ENCODE measurements around the gene TM4SF1. TPM values are rescaled to one million over a fixed set of nuclear protein-coding genes. Genes with fewer than 3 reads are reported as not detected.

The TM4SF1 gene
- total and polyA plus RNA-seq, 9 of the 15 experiments (the other 6 are each of a cell fraction or from before 2014, with no cell fraction given), result 0.06 to 0.44 (median 0.08) TPM; not detected in 4

- TF ChIP-seq CHD1 (IDR thresholded peaks at IDR 0.05; ENCODE audit: low read length), result no peak
Observed at GRCh38 chr3:149403443-149403842, 26.0 kb upstream of the TM4SF1 start (continued).

GRCh38 chr3:149402481-149402880, 25.0 kb upstream of the TM4SF1 start:
- DNase-seq (ENCODE audit: extremely low read depth in 1 of 4, low spot score in 3 of 4), result no peak
- Histone ChIP-seq H3K4me1 (replicated peaks in 1 of 2; ENCODE audit: control insufficient read depth in 2 of 2, insufficient read depth in 2 of 2, low read length in 2 of 2) (no peaks in the 10 kb centered on the region), H3K9me3 (replicated peaks; ENCODE audit: control insufficient read depth, insufficient read depth, low read depth, low read length) (no peaks in the 10 kb centered on the region), H3K36me3 (ENCODE audit: control insufficient read depth, insufficient read depth, low read length) (no peaks in the 10 kb centered on the region), H3K4me2 (ENCODE audit: insufficient read depth, low read length) (no peak overlapping the region), H3K4me3 (no peak overlapping the region), H3K9me1 (ENCODE audit: control insufficient read depth, insufficient read depth, low read length) (no peaks in the 10 kb centered on the region), H3K27ac (ENCODE audit: extremely low read depth, low read depth, low read length) (no peak overlapping the region), H2AFZ (ENCODE audit: low read depth, low read length) (no peak overlapping the region), H3K9ac (ENCODE audit: insufficient read depth in 1 of 2, low read depth in 2 of 2, low read length in 2 of 2) (no peak overlapping the region), H4K20me1 (replicated peaks; ENCODE audit: control insufficient read depth, insufficient read depth, low read length) (no peaks in the 10 kb centered on the region), H3K27me3 (ENCODE audit: control insufficient read depth in 2 of 2, insufficient read depth in 2 of 2, low read length in 2 of 2) (no peaks in the 10 kb centered on the region), H3K79me2 (ENCODE audit: control insufficient read depth, insufficient read depth, low read length) (no peaks in the 10 kb centered on the region)
- FAIRE-seq, result no peak
- BruUV-seq (replicated peaks), result no TSS peak
- 2% methylated on average over 3 of the region's 3 CpGs for WGBS (ENCODE audit: insufficient coverage, low coverage, missing lambda C conversion rate)
- POLR2A ChIA-PET, result no interaction called here
- TF ChIP-seq ZNF583 (CRISPR knock-in tag; IDR thresholded peaks at IDR 0.05), result no peak
- TF ChIP-seq XRCC5 (IDR thresholded peaks at IDR 0.05; ENCODE audit: low read depth, low read length), result no peak
- no peak for TF ChIP-seq SRSF7 (optimal IDR thresholded peaks at IDR 0.05; ENCODE audit: low read depth, low read length)
- TF ChIP-seq CREBBP (IDR thresholded peaks at IDR 0.05; ENCODE audit: low read depth, low read length), result no peak
- intact Hi-C loops (cut with micrococcal nuclease), result no loop called here
- no peak for ATAC-seq
- CTCF ChIA-PET (ENCODE audit: low intra/inter-chr PET ratio), result no interaction called here
- in situ Hi-C loops (cut with MboI), result loop anchor here (10.0 kb wide), 1 partner anchor 1348 kb away; no protein-coding TSS in a partner anchor

- no peaks in the 10 kb centered on the region for H3K4me1 ChIP-seq (replicated peaks in 1 of 2; ENCODE audit: control insufficient read depth in 2 of 2, insufficient read depth in 2 of 2, low read length in 2 of 2)
- no peak overlapping the region for H3K4me2 ChIP-seq (ENCODE audit: insufficient read depth, low read length)
- WGBS (ENCODE audit: insufficient coverage, low coverage, missing lambda C conversion rate), result 0% methylated on average over 2 of the region's 2 CpGs
- ChIA-PET CTCF (ENCODE audit: low intra/inter-chr PET ratio) (no interaction called here), POLR2A (no interaction called here)
- DNase-seq (ENCODE audit: extremely low read depth in 1 of 4, low spot score in 3 of 4) (no peak), ATAC-seq (no peak), FAIRE-seq (no peak)
- H3K9me1 ChIP-seq (ENCODE audit: control insufficient read depth, insufficient read depth, low read length), result no peaks in the 10 kb centered on the region
- BruUV-seq (replicated peaks), result no TSS peak
- no peaks in the 10 kb centered on the region for H4K20me1 ChIP-seq (replicated peaks; ENCODE audit: control insufficient read depth, insufficient read depth, low read length)
- no peaks in the 10 kb centered on the region for H3K79me2 ChIP-seq (ENCODE audit: control insufficient read depth, insufficient read depth, low read length)
- no peak overlapping the region for H3K9ac ChIP-seq (ENCODE audit: insufficient read depth in 1 of 2, low read depth in 2 of 2, low read length in 2 of 2)
- in situ Hi-C loops (cut with MboI) (loop anchor here (10.0 kb wide), 1 partner anchor 1347 kb away; no protein-coding TSS in a partner anchor), intact Hi-C loops (cut with micrococcal nuclease) (no loop called here)
- no peak overlapping the region for H3K4me3 ChIP-seq
- H3K36me3 ChIP-seq (ENCODE audit: control insufficient read depth, insufficient read depth, low read length), result no peaks in the 10 kb centered on the region
- no peak overlapping the region for H2AFZ ChIP-seq (ENCODE audit: low read depth, low read length)
- no peaks in the 10 kb centered on the region for H3K9me3 ChIP-seq (replicated peaks; ENCODE audit: control insufficient read depth, insufficient read depth, low read depth, low read length)
- no peak overlapping the region for H3K27ac ChIP-seq (ENCODE audit: extremely low read depth, low read depth, low read length)
- H3K27me3 ChIP-seq (ENCODE audit: control insufficient read depth in 2 of 2, insufficient read depth in 2 of 2, low read length in 2 of 2), result no peaks in the 10 kb centered on the region
- TF ChIP-seq ETS1 (conservative IDR thresholded peaks at IDR 0.05; ENCODE audit: control insufficient read depth, low read depth, low read length), result no peak
- TF ChIP-seq ARID4B (CRISPR knock-in tag; IDR thresholded peaks at IDR 0.05), result no peak
- TF ChIP-seq ZNF561 (CRISPR knock-in tag; conservative IDR thresholded peaks at IDR 0.05), result no peak
- no peak for TF ChIP-seq PHB (CRISPR knock-in tag; IDR thresholded peaks at IDR 0.05)
- TF ChIP-seq NFXL1 (CRISPR knock-in tag; IDR thresholded peaks at IDR 0.05), result no peak
Observed at GRCh38 chr3:149401926-149402310, 24.5 kb upstream of the TM4SF1 start.
